CD4-positive, alpha-beta memory T cell (primary cell): Measurements from ENCODE around the gene ZNF280D. TPM values are rescaled to one million over a fixed set of nuclear protein-coding genes. Genes with fewer than 3 reads are reported as not detected.

Experiments used
- CTCF ChIA-PET: fragments of 350-600 bp; sonication (Branson Sonifier 250); formaldehyde crosslinking; loops from one replicate; lab custom pipeline; 2021; ENCODE audit warnings: inconsistent platforms; ENCODE audit not compliant: partially characterized antibody; lab: Charles Lee
- POLR2A ChIA-PET: fragments of 350-600 bp; sonication (Branson Sonifier 250); formaldehyde crosslinking; loops from one replicate; lab custom pipeline; 2021; ENCODE audit not compliant: partially characterized antibody; lab: Charles Lee
- DNase-seq, 5 donors: peaks; one replicate each; pipeline versions ENCODE4 v3.0.0 to v3.0.0-alpha.2; 2020 to 2022; ENCODE audit warnings: mixed read lengths in 1 of 5
- H3K27ac ChIP-seq: one replicate; pipeline ENCODE4 v1.7.0; 2013; ENCODE audit warnings: low read depth, low read length
- H3K27me3 ChIP-seq: 2 replicates; pipeline ENCODE4 v1.7.0; 2013; ENCODE audit warnings: mild to moderate bottlenecking, low read length, moderate library complexity; ENCODE audit not compliant: insufficient read depth
- H3K36me3 ChIP-seq: 2 replicates; pipeline ENCODE4 v1.7.0; 2013; ENCODE audit warnings: mild to moderate bottlenecking, low read length, moderate library complexity; ENCODE audit not compliant: insufficient read depth
- H3K4me1 ChIP-seq: 2 replicates; pipeline ENCODE4 v1.7.0; 2013; ENCODE audit warnings: mild to moderate bottlenecking, low read length, moderate library complexity; ENCODE audit not compliant: insufficient read depth
- H3K4me3 ChIP-seq, 2 donors: one replicate each; pipeline ENCODE4 v1.7.0; 2013; ENCODE audit warnings: low read length in 2 of 2, mild to moderate bottlenecking in 1 of 2
- H3K9me3 ChIP-seq, 2 donors: one replicate each; pipeline ENCODE4 v1.7.0; 2013; ENCODE audit warnings: low read length in 2 of 2, control low read depth in 1 of 2; ENCODE audit not compliant: control insufficient read depth in 1 of 2
- H3K27ac Mint-ChIP-seq, 7 donors: one replicate each; pipeline ENCODE4 v1.8.0; 2020 to 2021; ENCODE audit warnings: mixed read lengths in 7 of 7, mild to moderate bottlenecking in 6 of 7, inconsistent platforms in 3 of 7, moderate library complexity in 3 of 7
- H3K27me3 Mint-ChIP-seq, 2 donors: one replicate each; pipeline ENCODE4 v1.8.0; 2020 to 2021; ENCODE audit warnings: mixed read lengths in 2 of 2
- H3K36me3 Mint-ChIP-seq, 2 donors: one replicate each; pipeline ENCODE4 v1.8.0; 2020 to 2021; ENCODE audit warnings: mixed read lengths in 2 of 2, inconsistent platforms in 1 of 2, mild to moderate bottlenecking in 1 of 2
- H3K4me1 Mint-ChIP-seq, 4 donors: one replicate each; pipeline ENCODE4 v1.8.0; 2020 to 2021; ENCODE audit warnings: mixed read lengths in 4 of 4, mild to moderate bottlenecking in 1 of 4
- H3K4me3 Mint-ChIP-seq, 8 donors: one replicate each; pipeline ENCODE4 v1.8.0; 2020 to 2021; ENCODE audit warnings: mixed read lengths in 8 of 8, mild to moderate bottlenecking in 7 of 8, moderate library complexity in 6 of 8, inconsistent platforms in 3 of 8
- H3K9me3 Mint-ChIP-seq, 8 donors: one replicate each; pipeline ENCODE4 v1.8.0; 2020 to 2021; ENCODE audit warnings: mixed read lengths in 8 of 8, mild to moderate bottlenecking in 5 of 8, inconsistent platforms in 3 of 8, moderate library complexity in 1 of 8
- intact Hi-C: fragments of 100-400 bp; cut with micrococcal nuclease; formaldehyde crosslinking; loops from one replicate; pipeline ENCODE4 v1.15.1; 2023
- polyA plus RNA-seq, 2 donors: library from polyadenylated mRNA; unstranded; fragments of 300-500 nt; fragmentation: Illumina TruSeq; gene quantifications; one replicate each; pipeline ENCODE4 v1.2.3, GENCODE V29; 2021
- total RNA-seq, 2 experiments: library from RNA; stranded (reverse); gene quantifications; one replicate each; pipeline ENCODE4 v1.2.3, GENCODE V29; 2021

ZNF280D gene
- total and polyA plus RNA-seq, 4 experiments from 2014 or later = 4.1 to 50.1 (median 26.2) TPM

- H3K4me1 Mint-ChIP-seq = peaks cover 0 to 2% (median 0%) of the 10 kb centered on the region in 4 donors
- Histone ChIP-seq H3K27me3 (no peaks in the 10 kb centered on the region), H3K4me1 (no peaks in the 10 kb centered on the region), H3K27ac (no peak overlapping the region), H3K4me3 (no peak overlapping the region), H3K36me3 (peaks cover 2% of the 10 kb centered on the region), H3K9me3 (no peaks in the 10 kb centered on the region)
- ChIA-PET POLR2A (no interaction called here), CTCF (no interaction called here)
- intact Hi-C loops = no loop called here
- DNase-seq = no peak
- no peaks in the 10 kb centered on the region for H3K9me3 Mint-ChIP-seq
- H3K4me3 Mint-ChIP-seq = no peak overlapping the region
- H3K36me3 Mint-ChIP-seq = peaks cover 23 to 30% of the 10 kb centered on the region in 2 donors
- no peaks in the 10 kb centered on the region for H3K27me3 Mint-ChIP-seq
- no peak overlapping the region for H3K27ac Mint-ChIP-seq
Observed at GRCh38 chr15:56681113-56681512, 52.2 kb downstream of the ZNF280D start.

GRCh38 chr15:56679225-56679624 lies 54.1 kb downstream of the ZNF280D start:
- ChIA-PET CTCF (no interaction called here), POLR2A (no interaction called here)
- no peaks in the 10 kb centered on the region for H3K4me1 ChIP-seq
- H3K36me3 Mint-ChIP-seq = peaks cover 35 to 43% of the 10 kb centered on the region in 2 donors
- H3K9me3 ChIP-seq = no peaks in the 10 kb centered on the region
- H3K27me3 Mint-ChIP-seq = no peaks in the 10 kb centered on the region
- H3K4me1 Mint-ChIP-seq = no peaks in the 10 kb centered on the region
- H3K4me3 Mint-ChIP-seq = no peak overlapping the region
- H3K36me3 ChIP-seq = peaks cover 6% of the 10 kb centered on the region
- no peak for DNase-seq
- H3K27ac ChIP-seq = no peak overlapping the region
- no peaks in the 10 kb centered on the region for H3K27me3 ChIP-seq
- no peak overlapping the region for H3K4me3 ChIP-seq
- intact Hi-C loops = no loop called here
- no peak overlapping the region for H3K27ac Mint-ChIP-seq
- H3K9me3 Mint-ChIP-seq = no peaks in the 10 kb centered on the region

- POLR2A ChIA-PET = no interaction called here
- H3K9me3 ChIP-seq = no peaks in the 10 kb centered on the region
- H3K27ac ChIP-seq = no peak overlapping the region
- intact Hi-C loops = no loop called here
- Mint-ChIP-seq H3K36me3 (peaks cover 38 to 47% of the 10 kb centered on the region in 2 donors), H3K4me1 (no peaks in the 10 kb centered on the region), H3K9me3 (no peaks in the 10 kb centered on the region), H3K27ac (no peak overlapping the region), H3K27me3 (no peaks in the 10 kb centered on the region), H3K4me3 (no peak overlapping the region)
- peaks cover 6% of the 10 kb centered on the region for H3K36me3 ChIP-seq
- DNase-seq = no peak
- H3K4me3 ChIP-seq = no peak overlapping the region
- H3K27me3 ChIP-seq = no peaks in the 10 kb centered on the region
- H3K4me1 ChIP-seq = no peaks in the 10 kb centered on the region
- CTCF ChIA-PET = no interaction called here
Observed at GRCh38 chr15:56678571-56678970, 54.7 kb downstream of the ZNF280D start.

- ChIA-PET POLR2A (no interaction called here), CTCF (no interaction called here)
- Histone ChIP-seq H3K4me3 (no peak overlapping the region), H3K36me3 (peaks cover 6% of the 10 kb centered on the region), H3K9me3 (no peaks in the 10 kb centered on the region), H3K4me1 (no peaks in the 10 kb centered on the region), H3K27me3 (no peaks in the 10 kb centered on the region), H3K27ac (no peak overlapping the region)
- H3K9me3 Mint-ChIP-seq = no peaks in the 10 kb centered on the region
- intact Hi-C loops = no loop called here
- no peaks in the 10 kb centered on the region for H3K27me3 Mint-ChIP-seq
- H3K36me3 Mint-ChIP-seq = peaks cover 49 to 59% of the 10 kb centered on the region in 2 donors
- no peak for DNase-seq
- H3K27ac Mint-ChIP-seq = no peak overlapping the region
- H3K4me1 Mint-ChIP-seq = peaks cover 0 to 4% (median 0%) of the 10 kb centered on the region in 4 donors
- no peak overlapping the region for H3K4me3 Mint-ChIP-seq
Observed at GRCh38 chr15:56677271-56677670, 56.0 kb downstream of the ZNF280D start.

- CTCF ChIA-PET = no interaction called here
- peaks cover 0 to 4% (median 0%) of the 10 kb centered on the region in 4 donors for H3K4me1 Mint-ChIP-seq
- H3K4me3 Mint-ChIP-seq = no peak overlapping the region
- Histone ChIP-seq H3K36me3 (peaks cover 6% of the 10 kb centered on the region), H3K9me3 (no peaks in the 10 kb centered on the region), H3K4me3 (no peak overlapping the region), H3K27me3 (no peaks in the 10 kb centered on the region), H3K27ac (no peak overlapping the region), H3K4me1 (no peaks in the 10 kb centered on the region)
- peaks cover 57 to 63% of the 10 kb centered on the region in 2 donors for H3K36me3 Mint-ChIP-seq
- peak overlapping the region in 1 of 7 donors; percentile 70 for H3K27ac Mint-ChIP-seq
- intact Hi-C loops = no loop called here
- no peaks in the 10 kb centered on the region for H3K27me3 Mint-ChIP-seq
- no peak for DNase-seq
- H3K9me3 Mint-ChIP-seq = no peaks in the 10 kb centered on the region
- POLR2A ChIA-PET = no interaction called here
Observed at GRCh38 chr15:56675930-56676329, 57.4 kb downstream of the ZNF280D start.

- Mint-ChIP-seq H3K9me3 (peaks cover 0 to 3% (median 0%) of the 10 kb centered on the region in 8 donors), H3K4me3 (no peak overlapping the region), H3K27me3 (no peaks in the 10 kb centered on the region), H3K27ac (no peak overlapping the region), H3K4me1 (peaks cover 0 to 4% (median 0%) of the 10 kb centered on the region in 4 donors), H3K36me3 (peaks cover 57 to 58% of the 10 kb centered on the region in 2 donors)
- intact Hi-C loops = no loop called here
- Histone ChIP-seq H3K4me3 (no peak overlapping the region), H3K36me3 (peaks cover 6% of the 10 kb centered on the region), H3K4me1 (no peaks in the 10 kb centered on the region), H3K27ac (no peak overlapping the region), H3K27me3 (no peaks in the 10 kb centered on the region), H3K9me3 (no peaks in the 10 kb centered on the region)
- ChIA-PET CTCF (no interaction called here), POLR2A (no interaction called here)
- DNase-seq = no peak
Observed at GRCh38 chr15:56674857-56675256, 58.5 kb downstream of the ZNF280D start.

- Mint-ChIP-seq H3K9me3 (peaks cover 0 to 3% (median 0%) of the 10 kb centered on the region in 8 donors), H3K36me3 (peaks cover 56 to 58% of the 10 kb centered on the region in 2 donors), H3K27ac (no peak overlapping the region), H3K4me1 (peaks cover 0 to 4% (median 0%) of the 10 kb centered on the region in 4 donors), H3K4me3 (no peak overlapping the region), H3K27me3 (no peaks in the 10 kb centered on the region)
- DNase-seq = no peak
- Histone ChIP-seq H3K4me1 (no peaks in the 10 kb centered on the region), H3K27ac (no peak overlapping the region), H3K27me3 (no peaks in the 10 kb centered on the region), H3K4me3 (no peak overlapping the region), H3K36me3 (peaks cover 11% of the 10 kb centered on the region), H3K9me3 (no peaks in the 10 kb centered on the region)
- intact Hi-C loops = no loop called here
- ChIA-PET POLR2A (no interaction called here), CTCF (no interaction called here)
Observed at GRCh38 chr15:56672721-56673120, 60.6 kb downstream of the ZNF280D start.

- Mint-ChIP-seq H3K9me3 (peaks cover 0 to 3% (median 0%) of the 10 kb centered on the region in 8 donors), H3K27ac (no peak overlapping the region), H3K27me3 (no peaks in the 10 kb centered on the region), H3K4me1 (peaks cover 0 to 2% (median 0%) of the 10 kb centered on the region in 4 donors), H3K4me3 (no peak overlapping the region), H3K36me3 (peaks cover 54 to 57% of the 10 kb centered on the region in 2 donors)
- intact Hi-C loops = no loop called here
- H3K4me1 ChIP-seq = no peaks in the 10 kb centered on the region
- H3K36me3 ChIP-seq = peaks cover 13% of the 10 kb centered on the region
- POLR2A ChIA-PET = no interaction called here
- H3K27me3 ChIP-seq = no peaks in the 10 kb centered on the region
- H3K27ac ChIP-seq = no peak overlapping the region
- no peak for DNase-seq
- CTCF ChIA-PET = no interaction called here
- no peak overlapping the region for H3K4me3 ChIP-seq
- H3K9me3 ChIP-seq = no peaks in the 10 kb centered on the region
Observed at GRCh38 chr15:56667517-56667916, 65.8 kb downstream of the ZNF280D start.
